ENCODE measurements around the gene TMEM178A.
"Not testable (repeated sequence)": the region's sequence is repeated elsewhere in the genome, so short reads cannot be mapped to it uniquely, and the experiment has no call there.

TMEM178A gene

GRCh38 chr2:39649511-39649910 is 16.2 kb upstream of the TMEM178A start:
- no peak for DNase-seq

GRCh38 chr2:39650468-39650867 is 15.2 kb upstream of the TMEM178A start:
- DNase-seq = no peak

DNA sequence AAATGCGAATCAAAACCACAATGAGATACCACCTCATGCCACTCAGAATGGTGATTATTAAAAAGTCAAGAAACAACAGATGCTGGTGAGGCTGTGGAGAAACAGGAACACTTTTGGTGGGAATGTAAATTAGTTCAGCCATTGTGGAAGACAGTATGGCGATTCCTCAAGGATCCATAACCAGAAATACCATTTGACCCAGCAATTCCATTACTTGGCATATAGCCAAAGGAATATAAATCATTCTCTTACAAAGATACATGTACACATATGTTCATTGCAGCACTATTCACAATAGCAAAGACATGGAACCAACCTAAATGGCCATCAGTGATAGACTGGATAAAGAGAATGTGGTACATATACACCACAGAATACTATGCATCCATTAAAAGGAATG is 9.5 kb upstream of the TMEM178A start:
- DNase-seq = not testable (repeated sequence)

GRCh38 chr2:39657287-39657937 is 8.3 kb upstream of the TMEM178A start:
- no peak for DNase-seq

DNA sequence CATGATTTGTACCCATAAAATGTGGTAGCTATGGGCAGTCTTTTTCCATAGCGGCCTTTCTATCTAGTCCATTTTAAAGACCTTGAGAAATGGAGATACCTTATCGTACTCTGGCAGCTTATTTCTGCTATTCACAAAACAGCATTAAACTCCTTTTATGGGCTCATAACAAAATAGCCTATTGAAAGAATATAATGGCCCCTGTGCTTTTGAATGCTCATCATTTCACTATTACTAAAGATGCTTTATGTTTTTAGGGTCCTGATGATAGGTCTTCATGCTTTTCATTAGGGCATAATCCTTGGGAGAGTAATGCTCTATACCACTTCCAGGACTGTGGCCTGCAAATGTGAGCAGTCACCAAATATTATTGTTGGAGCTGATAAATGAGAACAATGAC is 7.3 kb upstream of the TMEM178A start:
- no peak for DNase-seq

DNA sequence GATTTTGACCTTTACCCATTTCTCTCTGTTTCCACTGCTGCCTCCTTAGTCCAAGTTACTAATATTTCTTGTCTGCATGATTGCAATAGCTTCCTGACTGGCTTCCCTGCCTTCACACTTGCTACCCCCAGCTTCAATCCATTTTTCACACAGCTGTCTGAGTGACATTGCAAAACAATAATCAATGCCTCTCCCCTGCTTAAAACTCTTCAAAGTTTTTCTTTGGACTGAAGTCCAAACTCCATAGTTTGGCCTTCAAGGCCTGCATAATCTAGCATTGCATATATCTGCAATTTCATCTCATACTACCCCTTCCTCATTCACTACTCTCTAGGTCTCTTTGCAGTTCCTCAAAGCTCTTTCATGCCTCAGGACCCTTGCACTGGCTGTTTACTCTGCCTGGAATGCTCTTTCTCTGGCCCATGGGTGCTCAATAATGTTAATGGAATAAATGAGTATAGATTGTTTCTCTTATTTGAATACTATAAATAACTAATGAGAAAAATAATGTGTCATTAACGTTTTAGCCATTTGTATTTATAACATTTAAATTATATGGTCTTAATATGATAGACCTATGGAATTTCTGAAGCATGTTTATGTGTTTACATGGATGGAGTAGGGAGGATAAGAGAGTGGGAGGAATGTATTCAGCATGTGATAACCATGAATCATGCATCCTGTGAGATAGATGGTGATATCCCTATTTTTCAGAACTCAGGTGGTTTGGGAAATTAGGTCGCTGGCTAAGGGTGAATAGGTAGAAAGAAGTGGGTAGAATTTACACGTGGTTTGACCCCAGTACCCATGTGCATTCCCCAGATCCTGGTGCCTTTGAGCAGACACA is 5.7 kb upstream of the TMEM178A start:
- DNase-seq = no peak

GRCh38 chr2:39660612-39661236 is 5.0 kb upstream of the TMEM178A start:
- no peak for DNase-seq

DNA sequence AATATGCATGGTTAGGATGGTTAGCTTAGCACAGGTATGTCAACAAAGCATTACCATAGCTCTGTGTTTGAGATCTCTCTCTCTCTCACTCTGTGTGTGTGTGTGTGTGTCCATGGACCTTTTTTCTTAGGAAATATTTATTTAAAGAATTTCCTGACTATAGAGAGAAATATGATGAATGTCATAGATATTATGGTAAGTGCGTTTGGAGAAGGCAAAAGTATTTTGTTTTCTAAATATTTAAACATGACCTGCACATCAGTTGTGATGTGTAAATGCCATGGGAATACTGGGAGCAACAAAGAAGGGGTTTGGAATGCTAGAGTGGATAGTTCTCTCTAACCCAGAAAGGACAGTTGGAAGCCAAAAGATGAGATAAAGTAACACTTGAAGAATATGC is 3.9 kb upstream of the TMEM178A start:
- no peak for DNase-seq

DNA sequence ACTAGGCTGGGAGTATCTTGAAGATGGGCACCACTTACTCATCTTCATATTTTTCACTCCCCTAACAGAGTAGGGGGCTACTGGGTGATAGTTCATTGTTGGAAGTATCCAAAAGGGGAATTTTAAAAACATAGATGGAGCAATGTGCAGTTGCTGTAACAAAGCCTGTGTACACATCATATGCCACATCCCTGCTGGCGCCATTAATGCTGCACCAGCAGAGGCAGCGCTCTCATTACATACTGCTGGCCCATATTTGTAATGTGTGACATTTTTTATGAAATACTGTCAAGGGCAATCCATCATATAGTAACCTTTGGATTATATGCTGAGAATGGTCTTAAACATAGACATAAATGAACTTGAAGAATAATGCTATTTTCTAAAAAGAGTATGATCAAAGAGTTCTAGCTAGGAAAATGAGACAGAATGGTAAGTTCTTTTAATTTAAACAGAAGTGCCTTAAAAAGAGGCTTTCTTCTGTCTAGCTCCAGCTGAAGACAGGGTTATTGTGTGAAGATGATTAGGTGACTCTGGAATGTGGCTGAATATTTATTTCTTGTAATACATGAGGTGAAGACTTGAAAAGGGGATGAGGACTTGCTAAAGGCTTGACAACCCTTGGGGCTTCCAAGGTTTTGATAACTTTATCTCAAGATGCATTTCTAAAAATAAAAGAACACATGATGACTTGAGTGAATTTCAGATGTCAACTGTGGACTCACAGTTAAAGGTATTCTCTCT is 2.4 kb upstream of the TMEM178A start:
- no peak for DNase-seq

DNA sequence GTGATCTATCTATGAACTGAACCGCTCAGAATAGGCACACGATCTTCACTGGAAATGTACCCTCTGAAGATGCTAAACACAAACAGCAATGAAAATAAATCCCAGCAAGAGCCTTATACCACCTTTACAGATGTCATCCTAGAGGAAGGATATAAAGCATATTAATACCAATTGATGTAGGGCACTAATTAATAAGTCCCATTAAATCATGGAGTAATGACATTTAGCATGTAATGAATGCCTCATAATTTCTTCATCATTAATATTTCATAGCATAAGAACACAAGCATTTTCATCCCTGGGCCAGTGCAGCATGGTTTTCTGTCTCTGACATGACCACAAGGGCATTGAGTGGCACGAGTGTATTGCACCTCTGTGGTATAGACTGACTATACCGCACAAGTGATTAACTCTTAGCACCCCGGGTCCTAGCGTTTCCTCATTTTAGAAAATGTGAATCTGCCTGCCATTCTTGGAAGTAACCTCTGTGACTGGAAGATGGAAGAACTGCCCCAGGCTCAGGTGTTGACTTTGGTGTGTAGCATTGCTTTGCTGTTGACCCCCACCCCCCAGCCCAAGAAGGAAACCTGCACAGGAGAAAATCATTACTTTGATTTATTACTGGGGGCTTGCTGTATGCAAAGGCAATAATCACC is 1.4 kb upstream of the TMEM178A start:
- no peak for DNase-seq

- no peak for DNase-seq
Observed at GRCh38 chr2:39664888-39665591, 677 bp upstream of the TMEM178A start.

GRCh38 chr2:39666491-39667101 is 879 bp downstream of the TMEM178A start:
- DNase-seq = no peak

DNA sequence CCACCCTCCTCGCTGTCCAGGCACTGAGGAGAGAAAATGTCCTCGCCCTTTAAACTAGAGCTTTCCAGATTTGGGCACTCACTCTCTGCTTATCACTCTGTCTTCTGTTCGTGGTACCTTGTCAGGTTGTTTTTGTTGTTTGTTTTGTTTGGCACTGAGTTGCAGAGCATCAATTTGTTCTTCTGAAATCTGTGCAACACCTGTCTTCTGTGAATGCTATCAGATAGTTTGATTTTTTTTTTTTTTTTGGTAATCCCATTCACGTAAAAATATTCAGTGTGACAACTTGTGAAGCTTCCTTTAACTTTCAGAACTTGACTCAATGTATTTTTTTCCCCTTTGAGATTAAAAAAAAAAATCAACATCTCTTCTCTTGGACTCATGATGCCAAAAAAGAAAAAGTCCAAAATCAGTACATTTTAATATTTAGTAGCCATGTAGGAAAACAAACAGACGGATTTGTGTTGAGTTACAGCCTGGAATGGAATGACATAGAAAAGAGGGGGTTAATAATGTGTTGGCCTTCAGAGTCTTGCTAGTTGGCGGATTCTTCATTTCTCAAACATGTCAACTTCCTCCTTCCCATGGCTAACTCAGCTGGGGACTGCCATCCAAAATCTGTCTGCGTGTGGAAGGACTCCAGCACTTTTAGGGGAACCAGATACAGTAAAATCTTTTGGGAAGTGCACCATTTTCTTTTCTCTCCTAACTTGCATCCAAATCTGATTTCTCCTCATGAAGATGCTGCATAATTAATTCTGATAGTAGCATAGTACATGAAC is 1.6 kb downstream of the TMEM178A start:
- DNase-seq = no peak

DNA sequence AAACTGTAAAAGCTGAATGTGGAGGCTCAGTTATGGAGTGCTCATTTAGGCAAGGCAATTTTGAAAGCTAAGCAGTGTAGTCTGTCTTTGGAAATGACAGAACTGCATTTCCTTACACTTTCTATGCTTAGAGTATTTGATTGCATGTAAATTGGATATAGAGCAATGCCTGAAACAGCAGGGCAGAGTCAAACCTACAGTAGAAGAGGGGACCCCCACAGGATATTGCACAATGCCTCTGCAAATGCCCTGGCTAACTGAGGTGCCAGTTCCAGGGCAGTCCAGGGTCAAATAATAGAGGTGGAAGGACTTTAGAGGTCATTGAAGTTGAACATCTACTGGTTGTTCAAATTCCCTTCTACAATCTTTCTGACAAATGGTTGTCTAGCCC is 2.2 kb downstream of the TMEM178A start:
- no peak for DNase-seq

DNA sequence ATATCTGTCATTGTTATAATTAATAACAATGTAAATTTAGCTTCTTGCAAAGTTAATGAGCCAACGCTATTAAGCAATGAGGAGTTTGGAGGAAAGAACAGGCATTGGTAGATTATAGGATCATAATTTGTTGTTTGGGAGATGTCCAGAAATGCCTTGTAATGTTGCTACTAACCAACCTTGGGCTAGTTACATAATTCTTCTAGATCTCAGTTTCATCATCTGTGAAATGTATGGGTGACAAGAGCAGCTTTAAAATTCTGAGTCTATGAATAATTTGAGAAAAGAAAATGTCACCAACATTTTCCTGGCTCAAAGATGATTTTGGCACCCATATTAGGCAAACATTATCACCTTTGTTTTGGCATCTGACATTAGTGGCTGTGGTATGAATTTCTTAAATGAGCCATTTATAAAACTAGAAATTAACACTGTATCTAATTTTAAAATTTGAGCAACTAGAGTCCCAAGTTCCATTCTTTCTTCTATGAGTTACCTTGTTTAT is 2.9 kb downstream of the TMEM178A start:
- no peak for DNase-seq

GRCh38 chr2:39671604-39672003 is 5.9 kb downstream of the TMEM178A start:
- no peak for DNase-seq

DNA sequence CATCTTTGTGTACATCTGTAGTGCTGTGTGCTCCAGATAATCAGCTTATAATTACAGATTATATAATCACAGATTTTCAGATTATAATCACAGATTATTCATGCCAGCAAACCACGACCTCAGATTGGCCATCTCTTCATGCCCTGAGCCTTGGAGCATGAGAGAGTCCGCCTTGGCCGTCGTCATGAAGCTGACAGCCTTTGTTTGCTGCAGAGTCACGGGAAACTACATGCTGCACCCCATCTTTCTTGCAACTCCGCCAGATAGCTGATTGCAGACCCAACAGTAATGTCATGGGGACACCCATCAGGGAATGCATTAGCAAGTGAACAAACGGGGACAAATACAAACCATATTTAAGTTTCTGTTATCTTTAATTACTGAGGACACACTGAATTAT is 7.3 kb downstream of the TMEM178A start:
- DNase-seq = no peak

DNA sequence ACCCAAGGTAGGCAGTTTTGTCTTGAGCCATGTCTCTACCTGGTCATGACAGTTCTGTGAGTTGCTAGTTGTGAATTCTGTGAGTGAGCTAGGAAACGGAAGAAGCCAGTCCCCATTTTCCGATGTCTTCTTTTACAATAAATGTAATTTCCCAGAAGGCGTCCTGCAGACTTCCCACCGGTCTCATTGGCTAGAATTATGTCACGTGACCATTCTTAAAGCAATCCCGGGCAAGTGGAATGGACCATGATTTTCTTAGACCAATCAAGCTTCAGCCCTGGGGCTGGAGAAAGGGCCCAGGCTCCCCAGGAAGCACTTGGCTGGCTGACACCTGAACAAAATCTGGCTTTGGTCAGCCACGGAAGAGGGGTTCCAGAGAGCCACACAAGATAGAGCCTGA is 10.6 kb downstream of the TMEM178A start:
- DNase-seq = no peak

GRCh38 chr2:39678170-39678569 is 12.5 kb downstream of the TMEM178A start:
- DNase-seq = no peak

GRCh38 chr2:39679805-39680204 is 14.1 kb downstream of the TMEM178A start:
- DNase-seq = no peak
